Muscle layer of duodenum (tissue), 2 donors: ENCODE measurements around the gene NTMT1.
"Not testable (repeated sequence)": the region's sequence is repeated elsewhere in the genome, so short reads cannot be mapped to it uniquely, and the experiment has no call there.

Experiments used
- H3K27ac ChIP-seq: one replicate; pipeline ENCODE4 v1.7.0; 2013; ENCODE audit warnings: mild to moderate bottlenecking, low read length
- H3K27me3 ChIP-seq: one replicate; pipeline ENCODE4 v1.7.0; 2013; ENCODE audit warnings: low read depth, mild to moderate bottlenecking, control low read depth, low read length
- H3K36me3 ChIP-seq, 2 donors: one replicate each; pipeline ENCODE4 v1.7.0; 2013; ENCODE audit warnings: low read length in 2 of 2, control low read depth in 1 of 2, mild to moderate bottlenecking in 1 of 2; ENCODE audit not compliant: insufficient read depth in 2 of 2, control insufficient read depth in 1 of 2
- H3K4me1 ChIP-seq, 2 donors: one replicate each; pipeline ENCODE4 v1.7.0; 2013; ENCODE audit warnings: low read length in 2 of 2, mild to moderate bottlenecking in 2 of 2, control low read depth in 1 of 2, moderate library complexity in 1 of 2; ENCODE audit not compliant: insufficient read depth in 2 of 2, control insufficient read depth in 1 of 2
- H3K4me3 ChIP-seq, 2 donors: one replicate each; pipeline ENCODE4 v1.7.0; 2013; ENCODE audit warnings: low read length in 2 of 2, low read depth in 1 of 2, mild to moderate bottlenecking in 1 of 2
- H3K9me3 ChIP-seq, 2 donors: one replicate each; pipeline ENCODE4 v1.7.0; 2013; ENCODE audit warnings: low read length in 2 of 2, control low read depth in 1 of 2, mild to moderate bottlenecking in 1 of 2; ENCODE audit not compliant: control insufficient read depth in 1 of 2
- donor health status: healthy.

NTMT1 gene

DNA sequence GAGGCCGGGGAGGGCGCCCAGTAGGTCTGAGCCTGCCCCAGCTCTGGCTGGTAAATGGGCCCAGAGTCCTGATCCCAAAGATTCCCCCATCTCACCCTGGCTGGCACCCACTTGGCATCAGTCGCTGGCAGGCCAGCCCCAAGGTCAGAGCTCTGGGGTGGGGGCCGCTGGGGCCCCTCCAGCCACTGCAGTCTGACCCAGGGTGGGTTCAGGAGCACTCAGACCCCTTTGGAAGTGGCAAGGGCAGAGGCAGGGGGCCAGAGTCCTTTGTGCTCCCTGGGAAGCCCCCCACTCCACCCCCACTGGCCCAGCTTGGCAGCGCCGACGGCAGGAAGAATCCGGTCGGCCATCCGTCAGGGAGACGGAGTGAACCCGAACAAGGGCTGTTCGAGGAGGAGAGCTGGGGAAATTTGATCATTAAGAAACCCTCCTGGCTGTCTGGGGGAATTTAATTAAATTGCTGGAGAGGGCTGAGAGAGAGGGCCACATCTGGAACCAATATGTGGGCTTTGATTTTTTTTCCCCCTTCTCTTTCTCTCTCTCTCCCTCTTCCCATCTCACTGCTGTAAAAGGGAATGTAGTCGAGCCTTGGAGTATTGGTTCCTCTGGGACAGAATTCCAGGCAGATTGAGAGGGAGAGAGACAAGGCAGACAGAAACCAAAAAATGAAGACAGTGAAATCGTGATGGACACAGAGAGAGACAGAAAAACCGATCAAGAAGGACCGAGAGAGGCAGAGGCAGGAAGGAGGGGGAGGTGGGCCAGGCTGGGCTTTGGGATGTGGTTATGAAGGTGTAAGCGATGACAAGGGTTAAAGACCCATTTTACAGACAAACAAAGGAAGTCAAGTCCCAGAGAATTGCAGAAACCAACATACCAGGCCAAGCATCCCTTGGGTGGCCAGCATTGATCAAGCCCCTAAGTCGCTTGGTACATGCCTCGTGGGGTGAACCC lies 24.0 kb downstream of the NTMT1 start:
- no peaks in the 10 kb centered on the region for H3K27me3 ChIP-seq
- H3K9me3 ChIP-seq: no peaks in the 10 kb centered on the region
- H3K36me3 ChIP-seq: no peaks in the 10 kb centered on the region
- H3K27ac ChIP-seq: no peak overlapping the region
- H3K4me1 ChIP-seq: no peaks in the 10 kb centered on the region
- H3K4me3 ChIP-seq: no peak overlapping the region

DNA sequence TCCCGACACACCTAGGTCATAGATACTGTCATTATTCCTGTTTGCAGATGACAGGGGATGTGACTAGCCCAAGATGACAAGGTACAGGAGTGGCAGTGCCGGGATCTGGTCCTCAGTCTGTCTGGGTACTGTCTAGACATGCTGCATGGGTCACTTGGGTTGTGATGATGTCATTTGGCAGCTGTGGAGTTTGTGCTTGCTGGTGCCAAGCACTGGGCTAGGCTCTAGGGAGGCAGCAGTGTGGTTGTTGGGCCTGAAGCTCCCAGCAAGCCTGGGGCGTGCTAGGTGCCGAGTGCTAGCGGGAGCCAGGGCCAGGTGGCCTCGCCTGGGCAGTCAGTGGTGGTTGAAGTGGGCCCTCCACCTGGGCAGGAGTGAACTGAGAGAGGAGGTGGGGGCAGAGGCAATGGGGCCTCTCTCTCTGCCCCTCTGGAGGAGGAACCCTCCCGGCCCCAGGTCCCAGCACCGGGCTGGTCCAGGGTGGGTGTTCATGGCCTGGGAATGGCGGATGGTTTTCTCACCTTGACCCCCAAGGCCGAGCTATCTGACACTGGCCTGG lies 24.8 kb downstream of the NTMT1 start:
- no peak overlapping the region for H3K4me3 ChIP-seq
- H3K27ac ChIP-seq: no peak overlapping the region
- H3K4me1 ChIP-seq: no peaks in the 10 kb centered on the region
- no peaks in the 10 kb centered on the region for H3K27me3 ChIP-seq
- no peaks in the 10 kb centered on the region for H3K36me3 ChIP-seq
- H3K9me3 ChIP-seq: no peaks in the 10 kb centered on the region

DNA sequence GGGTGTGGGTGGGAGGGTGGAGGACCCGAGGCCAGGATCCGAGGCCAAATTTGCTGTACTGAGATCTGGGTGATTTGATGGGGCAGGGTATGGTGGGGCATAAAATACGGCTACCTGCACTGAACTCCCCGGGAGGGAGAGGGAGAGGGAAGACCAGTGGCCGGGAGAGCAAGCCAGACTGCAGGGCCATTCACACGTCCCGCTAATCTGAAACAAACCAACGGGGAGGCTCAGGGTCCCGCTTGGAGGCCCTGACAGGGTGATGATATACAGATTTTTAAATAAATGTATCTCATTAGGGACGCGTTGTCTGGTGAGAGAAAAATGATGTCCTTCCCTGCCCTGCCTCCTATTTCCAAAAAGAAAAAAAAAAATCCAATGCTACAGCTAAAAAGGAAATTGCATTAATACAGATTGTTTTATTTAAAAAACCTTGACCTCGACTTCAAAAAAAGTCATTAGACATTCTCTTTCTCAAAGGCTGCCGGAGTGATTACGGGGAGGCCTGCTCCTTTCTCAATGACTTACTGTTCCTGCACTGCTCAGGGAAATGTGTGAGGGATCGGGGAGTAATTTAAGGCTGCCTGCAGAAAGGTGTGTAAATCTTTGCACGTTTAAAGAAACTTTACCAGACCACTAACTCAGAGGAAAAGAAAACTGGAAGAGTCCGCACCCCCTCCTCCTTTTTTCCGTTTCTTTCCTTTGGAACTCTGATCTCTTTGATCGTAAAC lies 28.0 kb downstream of the NTMT1 start:
- Histone ChIP-seq H3K27me3 (no peaks in the 10 kb centered on the region), H3K4me1 (no peaks in the 10 kb centered on the region), H3K9me3 (no peaks in the 10 kb centered on the region), H3K27ac (no peak overlapping the region), H3K36me3 (no peaks in the 10 kb centered on the region), H3K4me3 (no peak overlapping the region)

DNA sequence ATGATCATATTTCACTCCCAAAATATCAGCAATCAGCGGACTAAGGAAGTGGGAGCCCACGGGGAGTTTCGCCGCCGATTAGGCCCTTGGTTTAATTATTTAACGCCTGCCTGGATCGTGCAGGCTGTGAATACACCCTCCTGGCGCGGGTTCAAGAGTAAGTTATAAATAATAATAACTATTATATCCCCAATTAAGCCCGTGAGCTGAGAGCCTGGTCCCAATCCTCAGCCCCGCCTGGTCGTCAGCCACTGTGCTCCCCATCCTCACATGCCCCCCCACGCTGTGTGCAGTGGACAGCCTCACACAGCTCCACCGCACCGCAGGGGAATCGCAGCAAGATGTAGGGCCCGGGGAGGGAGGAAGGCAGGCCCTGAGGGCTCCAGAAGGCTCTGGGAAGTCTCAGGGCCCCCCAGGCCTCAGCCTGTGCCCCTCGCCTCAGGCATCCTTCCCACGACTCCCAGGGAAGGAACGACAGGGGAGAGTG lies 28.6 kb downstream of the NTMT1 start:
- Histone ChIP-seq H3K4me1 (no peaks in the 10 kb centered on the region), H3K36me3 (no peaks in the 10 kb centered on the region), H3K27ac (no peak overlapping the region), H3K9me3 (no peaks in the 10 kb centered on the region), H3K27me3 (no peaks in the 10 kb centered on the region), H3K4me3 (no peak overlapping the region)

DNA sequence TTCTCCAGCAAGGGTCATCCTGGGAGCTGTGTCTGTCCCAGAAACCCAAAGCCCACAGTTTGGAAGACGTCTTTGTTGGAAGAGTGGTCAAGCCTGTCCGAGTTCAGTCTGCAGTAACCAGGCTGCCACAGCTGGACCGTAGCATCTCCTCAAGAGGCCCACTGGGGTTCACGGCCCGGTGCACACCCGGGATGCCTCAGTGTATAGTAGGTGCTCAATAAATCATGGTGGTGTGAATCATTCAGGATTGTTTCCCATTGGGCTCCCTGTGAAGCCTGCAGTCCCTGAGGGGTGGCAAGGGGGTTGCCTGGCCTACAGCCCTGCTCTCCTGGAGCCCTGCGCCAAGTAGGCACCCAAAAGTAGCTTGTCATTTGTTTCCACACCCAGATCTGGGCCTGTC lies 29.2 kb downstream of the NTMT1 start:
- Histone ChIP-seq H3K27ac (no peak overlapping the region), H3K4me1 (no peaks in the 10 kb centered on the region), H3K27me3 (no peaks in the 10 kb centered on the region), H3K36me3 (no peaks in the 10 kb centered on the region), H3K9me3 (no peaks in the 10 kb centered on the region), H3K4me3 (no peak overlapping the region)

DNA sequence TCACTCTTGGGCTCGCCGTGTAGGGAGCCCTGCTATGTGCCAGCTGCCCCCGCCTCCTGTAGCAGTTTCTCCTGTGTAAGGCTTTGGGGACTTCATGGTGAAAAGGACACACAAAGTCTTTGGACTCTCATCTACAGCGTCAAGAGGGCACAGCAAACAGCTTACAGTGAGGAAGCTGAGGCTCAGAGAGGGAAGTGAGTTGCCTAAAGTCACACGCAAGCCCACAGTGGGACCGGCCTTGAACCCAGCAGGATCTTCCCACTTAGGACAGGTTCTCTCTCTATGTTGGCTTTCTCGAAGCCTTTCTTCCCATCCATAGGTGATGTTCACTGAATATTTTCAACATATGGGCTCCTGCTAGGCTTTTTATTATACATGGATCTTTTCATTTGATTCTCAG lies 29.7 kb downstream of the NTMT1 start:
- no peaks in the 10 kb centered on the region for H3K36me3 ChIP-seq
- H3K4me1 ChIP-seq: no peaks in the 10 kb centered on the region
- no peaks in the 10 kb centered on the region for H3K9me3 ChIP-seq
- no peaks in the 10 kb centered on the region for H3K27me3 ChIP-seq
- H3K4me3 ChIP-seq: no peak overlapping the region
- no peak overlapping the region for H3K27ac ChIP-seq

DNA sequence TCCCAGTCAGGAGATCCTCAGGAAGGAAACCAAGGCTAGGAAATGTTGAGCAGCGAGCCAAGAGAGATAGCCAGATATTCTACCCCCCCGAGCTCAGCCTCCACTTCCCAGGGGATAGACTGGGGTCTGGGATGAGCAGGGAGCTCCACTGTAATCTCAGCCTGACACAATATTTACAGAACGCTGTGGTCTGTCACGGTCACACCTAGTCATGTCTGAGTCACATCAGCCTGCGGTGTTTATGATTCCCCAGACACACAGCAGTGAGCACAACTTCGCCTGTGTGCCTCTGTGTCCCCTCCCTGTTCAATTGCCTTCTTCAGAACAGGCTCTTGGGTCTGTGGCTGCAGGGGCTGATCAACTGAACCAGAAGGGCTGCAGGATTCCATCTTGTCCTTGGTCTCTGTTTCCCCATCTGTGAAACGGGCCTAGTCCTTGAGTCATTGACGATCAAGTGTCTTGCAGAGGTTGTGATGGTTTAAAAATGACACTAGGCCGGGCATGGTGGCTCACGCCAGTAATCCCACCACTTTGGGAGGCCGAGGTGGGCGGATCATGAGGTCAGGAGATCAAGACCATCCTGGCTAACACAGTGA lies 30.9 kb downstream of the NTMT1 start:
- H3K27me3 ChIP-seq: no peaks in the 10 kb centered on the region

DNA sequence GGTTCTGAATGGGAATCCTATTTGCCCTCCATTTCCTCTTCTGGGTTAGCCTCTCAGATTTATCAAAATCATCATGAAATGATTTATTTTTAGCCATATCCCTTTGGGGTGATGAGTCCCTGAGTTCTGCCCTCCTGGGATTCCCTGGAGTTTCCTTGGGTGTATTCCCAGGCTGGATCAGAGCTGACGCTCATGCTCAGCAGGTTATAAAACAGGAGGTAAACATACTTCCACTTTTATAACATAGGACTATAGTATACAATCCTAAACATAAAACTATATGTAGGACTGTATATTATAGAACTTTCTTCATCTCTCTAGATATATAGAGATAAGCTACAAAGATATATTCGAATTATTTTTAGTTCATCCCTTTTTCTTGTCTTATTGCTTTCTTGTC lies 35.1 kb downstream of the NTMT1 start:
- Histone ChIP-seq H3K4me3 (no peak overlapping the region), H3K27me3 (no peaks in the 10 kb centered on the region), H3K27ac (no peak overlapping the region), H3K36me3 (no peaks in the 10 kb centered on the region), H3K4me1 (peaks cover 0 to 3% of the 10 kb centered on the region in 2 donors), H3K9me3 (no peaks in the 10 kb centered on the region)

More for the DNA sequence above, 30.9 kb downstream of the NTMT1 start:
- Histone ChIP-seq H3K4me3 (no peak overlapping the region), H3K4me1 (no peaks in the 10 kb centered on the region), H3K9me3 (no peaks in the 10 kb centered on the region), H3K27ac (no peak overlapping the region), H3K36me3 (no peaks in the 10 kb centered on the region)

DNA sequence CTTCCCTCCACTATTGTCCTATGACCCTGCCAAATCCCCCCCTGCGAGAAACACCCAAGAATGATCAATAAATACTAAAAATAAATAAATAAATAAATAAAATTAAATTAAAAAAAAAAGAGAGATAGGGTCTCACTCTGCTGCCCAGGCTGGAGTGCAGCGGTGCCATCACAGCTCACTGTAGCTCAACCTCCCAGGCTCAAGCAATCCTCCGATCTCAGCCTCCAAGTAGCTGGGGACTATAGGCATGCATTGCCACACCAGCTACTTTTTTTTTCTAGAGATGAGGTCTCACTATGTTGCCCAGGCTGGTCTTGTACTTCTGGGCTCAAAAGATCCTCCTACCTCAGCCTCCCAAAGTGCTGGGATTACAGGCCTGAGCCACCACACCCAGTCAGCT lies 36.3 kb downstream of the NTMT1 start:
- H3K27ac ChIP-seq, H3K4me3 ChIP-seq, H3K4me1 ChIP-seq, H3K9me3 ChIP-seq, H3K27me3 ChIP-seq, H3K36me3 ChIP-seq: not testable (repeated sequence)

DNA sequence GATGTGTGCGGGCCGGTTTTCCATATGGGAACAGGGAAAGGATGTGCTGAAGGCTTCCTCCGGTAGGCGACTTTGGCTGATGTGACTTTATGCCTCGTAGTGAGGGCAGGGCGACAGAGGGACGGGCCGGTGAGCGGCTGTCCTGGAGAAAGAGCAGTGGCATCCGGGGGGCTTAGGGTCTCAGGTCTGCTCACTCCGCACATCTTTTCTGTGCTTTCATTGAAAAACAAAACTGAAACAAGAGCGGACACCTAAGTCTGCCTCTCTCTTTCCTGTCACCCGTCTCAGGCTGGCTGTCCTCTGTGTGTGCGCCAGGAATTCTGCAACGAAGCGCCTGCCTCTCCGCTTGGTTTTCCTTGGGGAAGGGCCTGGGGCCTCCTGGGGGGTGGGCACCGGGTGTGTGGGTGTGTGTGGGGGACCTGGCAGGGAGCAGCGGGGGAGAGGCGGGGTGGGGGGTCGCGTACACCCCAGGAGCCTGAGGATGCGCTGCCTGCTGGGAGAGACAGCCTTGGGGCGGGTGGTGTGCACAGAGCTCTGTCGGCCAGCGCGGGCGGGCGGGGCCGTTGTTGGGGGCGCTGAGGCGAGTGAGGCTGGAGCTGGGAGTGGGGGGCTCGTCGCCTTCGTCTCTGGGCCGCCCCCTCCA lies 38.9 kb downstream of the NTMT1 start:
- H3K36me3 ChIP-seq: no peaks in the 10 kb centered on the region
- peaks cover 0 to 3% of the 10 kb centered on the region in 2 donors for H3K4me1 ChIP-seq
- H3K27ac ChIP-seq: no peak overlapping the region
- no peaks in the 10 kb centered on the region for H3K9me3 ChIP-seq
- H3K27me3 ChIP-seq: peaks cover 8% of the 10 kb centered on the region
- H3K4me3 ChIP-seq: peak overlapping the region in 1 of 2 donors; percentile 61
